Nephron progenitor cell (in vitro differentiated cells): ENCODE results near the gene NFATC1.
A peak's percentile ranks its signal among the peaks of the same experiment; 100 is the strongest.

Experiments used
- DNase-seq: peaks from one replicate; pipeline ENCODE4 v3.0.0; 2021
- H3K27ac Mint-ChIP-seq: 2 replicates; pipeline ENCODE4 v1.8.0; 2021; ENCODE audit warnings: mild to moderate bottlenecking, moderate library complexity, mixed read lengths
- H3K27me3 Mint-ChIP-seq: 2 replicates; pipeline ENCODE4 v1.8.0; 2021; ENCODE audit warnings: mild to moderate bottlenecking, low read depth, mixed read lengths; ENCODE audit not compliant: poor library complexity
- H3K36me3 Mint-ChIP-seq: 2 replicates; pipeline ENCODE4 v1.8.0; 2021; ENCODE audit warnings: low read depth, mixed read lengths
- H3K4me1 Mint-ChIP-seq: 2 replicates; pipeline ENCODE4 v1.8.0; 2021; ENCODE audit warnings: mixed read lengths
- H3K4me3 Mint-ChIP-seq: 2 replicates; pipeline ENCODE4 v1.8.0; 2021; ENCODE audit warnings: mild to moderate bottlenecking, moderate library complexity, mixed read lengths
- H3K9me3 Mint-ChIP-seq: 2 replicates; pipeline ENCODE4 v1.8.0; 2021; ENCODE audit warnings: mild to moderate bottlenecking, moderate library complexity, mixed read lengths
- TF ChIP-seq, protein P1 (sequence below): fragments of 200-600 bp; sonication (generic); IDR thresholded peaks from 2 replicates; pipeline ENCODE4 v1.5.0; 2021; ENCODE audit warnings: antibody characterized with exemption

The NFATC1 gene

GRCh38 chr18:79521416-79522205, 125.9 kb downstream of the NFATC1 start:
- Mint-ChIP-seq H3K36me3 (no peaks in the 10 kb centered on the region), H3K27me3 (peaks cover 9% of the 10 kb centered on the region), H3K27ac (peak overlapping the region; percentile 16), H3K9me3 (no peaks in the 10 kb centered on the region), H3K4me1 (peaks cover 40% of the 10 kb centered on the region), H3K4me3 (no peak overlapping the region)
- TF ChIP-seq, protein P1, sequence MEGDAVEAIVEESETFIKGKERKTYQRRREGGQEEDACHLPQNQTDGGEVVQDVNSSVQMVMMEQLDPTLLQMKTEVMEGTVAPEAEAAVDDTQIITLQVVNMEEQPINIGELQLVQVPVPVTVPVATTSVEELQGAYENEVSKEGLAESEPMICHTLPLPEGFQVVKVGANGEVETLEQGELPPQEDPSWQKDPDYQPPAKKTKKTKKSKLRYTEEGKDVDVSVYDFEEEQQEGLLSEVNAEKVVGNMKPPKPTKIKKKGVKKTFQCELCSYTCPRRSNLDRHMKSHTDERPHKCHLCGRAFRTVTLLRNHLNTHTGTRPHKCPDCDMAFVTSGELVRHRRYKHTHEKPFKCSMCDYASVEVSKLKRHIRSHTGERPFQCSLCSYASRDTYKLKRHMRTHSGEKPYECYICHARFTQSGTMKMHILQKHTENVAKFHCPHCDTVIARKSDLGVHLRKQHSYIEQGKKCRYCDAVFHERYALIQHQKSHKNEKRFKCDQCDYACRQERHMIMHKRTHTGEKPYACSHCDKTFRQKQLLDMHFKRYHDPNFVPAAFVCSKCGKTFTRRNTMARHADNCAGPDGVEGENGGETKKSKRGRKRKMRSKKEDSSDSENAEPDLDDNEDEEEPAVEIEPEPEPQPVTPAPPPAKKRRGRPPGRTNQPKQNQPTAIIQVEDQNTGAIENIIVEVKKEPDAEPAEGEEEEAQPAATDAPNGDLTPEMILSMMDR, result no peak
- DNase-seq, result no peak

DNA sequence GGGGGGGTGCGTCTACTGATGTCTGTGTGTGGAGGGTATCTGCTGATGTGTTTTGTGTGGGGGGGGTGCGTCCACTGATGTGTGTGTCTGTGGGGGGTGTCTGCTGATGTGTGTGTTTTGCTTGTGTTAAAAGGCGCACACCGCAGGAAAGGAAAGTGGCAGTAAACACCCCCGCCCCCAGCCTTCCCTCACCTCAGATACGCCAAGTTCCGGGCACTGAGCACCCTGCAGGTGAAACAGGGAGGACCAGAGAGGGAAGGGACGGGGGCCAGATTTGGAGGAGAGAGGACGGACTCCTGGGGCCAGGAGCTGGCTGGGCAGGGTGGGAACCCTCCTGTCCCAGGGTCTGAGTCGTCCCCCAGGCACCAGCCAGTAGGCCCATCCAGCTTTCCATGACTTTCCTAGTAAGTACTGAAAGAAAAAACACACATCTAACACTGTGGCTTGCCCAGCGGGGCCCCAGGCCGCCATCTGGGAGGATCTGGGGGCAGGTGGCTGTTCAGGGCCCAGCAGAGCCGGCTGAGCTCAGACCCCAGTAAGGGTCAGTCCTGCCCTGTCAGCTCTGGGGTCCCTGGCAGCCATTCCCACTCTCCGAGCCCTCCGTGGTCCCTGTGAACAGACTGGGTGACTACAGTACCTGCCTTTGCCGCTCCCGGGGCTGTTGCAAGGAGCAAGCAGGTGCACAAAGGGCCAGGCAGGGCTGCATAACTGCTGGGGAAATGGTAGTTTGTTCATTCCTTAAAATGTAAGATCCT, 126.9 kb downstream of the NFATC1 start:
- Mint-ChIP-seq H3K27me3 (peaks cover 13% of the 10 kb centered on the region), H3K9me3 (no peaks in the 10 kb centered on the region), H3K36me3 (no peaks in the 10 kb centered on the region), H3K27ac (peak overlapping the region; percentile 22), H3K4me1 (peaks cover 40% of the 10 kb centered on the region), H3K4me3 (no peak overlapping the region)
- DNase-seq, result no peak
- TF ChIP-seq, protein P1, result no peak

- Mint-ChIP-seq H3K27ac (peak overlapping the region; percentile 45), H3K36me3 (no peaks in the 10 kb centered on the region), H3K27me3 (peaks cover 15% of the 10 kb centered on the region), H3K4me1 (peaks cover 40% of the 10 kb centered on the region), H3K9me3 (no peaks in the 10 kb centered on the region), H3K4me3 (no peak overlapping the region)
- DNase-seq, result no peak
- TF ChIP-seq, protein P1, result no peak
Observed at GRCh38 chr18:79523206-79523735, 127.5 kb downstream of the NFATC1 start.

- TF ChIP-seq, protein P1, result no peak
- DNase-seq, result no peak
- peaks cover 18% of the 10 kb centered on the region for H3K27me3 Mint-ChIP-seq
- no peaks in the 10 kb centered on the region for H3K9me3 Mint-ChIP-seq
- peaks cover 40% of the 10 kb centered on the region for H3K4me1 Mint-ChIP-seq
- no peak overlapping the region for H3K4me3 Mint-ChIP-seq
- H3K36me3 Mint-ChIP-seq, result no peaks in the 10 kb centered on the region
- peak overlapping the region; percentile 45 for H3K27ac Mint-ChIP-seq
Observed at GRCh38 chr18:79523736-79524180, 128.0 kb downstream of the NFATC1 start.

DNA sequence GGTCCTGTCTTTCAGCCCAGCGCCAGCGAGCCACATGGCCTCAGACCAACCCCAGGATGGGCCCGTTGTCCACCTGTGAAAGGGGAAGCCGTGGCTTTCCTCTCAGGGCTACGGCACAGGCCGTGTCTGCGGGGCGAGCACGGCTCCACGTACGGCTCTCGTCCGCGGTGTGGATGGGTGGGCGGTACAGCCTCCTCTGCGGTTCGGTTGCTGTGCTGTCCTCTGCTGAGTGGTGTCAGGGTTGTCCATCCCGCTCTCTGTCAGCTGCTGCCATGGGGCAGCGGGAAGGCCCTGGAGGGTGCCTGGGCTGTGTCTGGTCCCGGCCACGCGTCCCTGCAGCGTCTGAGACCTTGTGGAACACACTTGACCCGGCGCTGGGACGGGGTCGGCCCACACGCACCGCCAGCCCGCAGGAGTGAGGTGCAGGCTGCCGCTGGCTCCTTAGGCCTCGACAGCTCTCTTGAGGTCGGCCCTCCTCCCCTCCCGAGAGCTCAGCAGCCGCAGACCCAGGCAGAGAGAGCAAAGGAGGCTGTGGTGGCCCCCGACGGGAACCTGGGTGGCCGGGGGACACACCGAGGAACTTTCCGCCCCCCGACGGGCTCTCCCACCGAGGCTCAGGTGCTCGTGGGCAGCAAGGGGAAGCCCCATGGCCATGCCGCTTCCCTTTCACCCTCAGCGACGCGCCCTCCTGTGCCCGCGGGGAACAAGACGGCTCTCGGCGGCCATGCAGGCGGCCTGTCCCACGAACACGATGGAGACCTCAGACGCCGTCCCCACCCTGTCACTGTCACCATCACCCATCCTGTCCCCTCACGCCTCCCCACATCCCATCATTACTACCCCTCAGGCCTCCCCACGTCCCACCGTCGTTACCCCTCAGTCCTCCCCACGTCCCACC, 128.7 kb downstream of the NFATC1 start:
- no peak overlapping the region for H3K4me3 Mint-ChIP-seq
- H3K27me3 Mint-ChIP-seq, result peaks cover 25% of the 10 kb centered on the region
- TF ChIP-seq, protein P1, result no peak
- H3K36me3 Mint-ChIP-seq, result peaks cover 4% of the 10 kb centered on the region
- no peaks in the 10 kb centered on the region for H3K9me3 Mint-ChIP-seq
- no peak overlapping the region for H3K27ac Mint-ChIP-seq
- DNase-seq, result no peak
- peaks cover 45% of the 10 kb centered on the region for H3K4me1 Mint-ChIP-seq
